ENCODE measurements around the gene POLA1.
"Not testable (repeated sequence)": the region's sequence is repeated elsewhere in the genome, so short reads cannot be mapped to it uniquely, and the experiment has no call there.

Gene POLA1

GRCh38 chrX:24693453-24694202 is at the start of gene POLA1:
POLA1 (plus strand) TSS chrX:24693918; CDS start chrX:24693962, 44 bp downstream.
- peak; percentile 68 for DNase-seq (ENCODE audit: low spot score)

- DNase-seq (ENCODE audit: low spot score): no peak
These were observed 47.7 kb upstream of the POLA1 start for GRCh38 chrX:24646006-24646405.

GRCh38 chrX:24646745-24647182 is 47.0 kb upstream of the POLA1 start:
- DNase-seq (ENCODE audit: low spot score): no peak

GRCh38 chrX:24647257-24648058 is 46.3 kb upstream of the POLA1 start, which contains the start of gene PCYT1B:
PCYT1B (minus strand) TSS chrX:24647347; CDS start chrX:24647105, 242 bp downstream.
- no peak for DNase-seq (ENCODE audit: low spot score)

- DNase-seq (ENCODE audit: low spot score): no peak
These were observed 45.2 kb upstream of the POLA1 start for GRCh38 chrX:24648495-24648894.

- no peak for DNase-seq (ENCODE audit: low spot score)
These were observed 41.9 kb upstream of the POLA1 start for GRCh38 chrX:24651783-24652182.

GRCh38 chrX:24655679-24656078 is 38.0 kb upstream of the POLA1 start:
- DNase-seq (ENCODE audit: low spot score): not testable (repeated sequence)

- no peak for DNase-seq (ENCODE audit: low spot score)
These were observed 35.9 kb upstream of the POLA1 start for GRCh38 chrX:24657671-24658386.

GRCh38 chrX:24658421-24658820 is 35.3 kb upstream of the POLA1 start:
- DNase-seq (ENCODE audit: low spot score): no peak

- DNase-seq (ENCODE audit: low spot score): no peak
These were observed 34.6 kb upstream of the POLA1 start for GRCh38 chrX:24659106-24659505.

- DNase-seq (ENCODE audit: low spot score): no peak
These were observed 34.1 kb upstream of the POLA1 start for GRCh38 chrX:24659646-24660045.

- DNase-seq (ENCODE audit: low spot score): no peak
These were observed 32.4 kb upstream of the POLA1 start for GRCh38 chrX:24661292-24661691.

- DNase-seq (ENCODE audit: low spot score): no peak
These were observed 31.4 kb upstream of the POLA1 start for GRCh38 chrX:24662352-24662751.

- no peak for DNase-seq (ENCODE audit: low spot score)
These were observed 25.6 kb upstream of the POLA1 start for GRCh38 chrX:24668111-24668510.

GRCh38 chrX:24672701-24673190 is 21.0 kb upstream of the POLA1 start:
- peak; percentile 5 for DNase-seq (ENCODE audit: low spot score)

GRCh38 chrX:24673424-24673823 is 20.3 kb upstream of the POLA1 start:
- DNase-seq (ENCODE audit: low spot score): no peak

GRCh38 chrX:24676403-24677024 is 17.2 kb upstream of the POLA1 start:
- no peak for DNase-seq (ENCODE audit: low spot score)

GRCh38 chrX:24682739-24683432 is 10.8 kb upstream of the POLA1 start:
- no peak for DNase-seq (ENCODE audit: low spot score)

GRCh38 chrX:24684048-24684447 is 9.7 kb upstream of the POLA1 start:
- no peak for DNase-seq (ENCODE audit: low spot score)

- DNase-seq (ENCODE audit: low spot score): no peak
These were observed 1.4 kb upstream of the POLA1 start for GRCh38 chrX:24692305-24692704.

- DNase-seq (ENCODE audit: low spot score): no peak
These were observed 1.1 kb downstream of the POLA1 start for GRCh38 chrX:24694825-24695224.
